Cardiac fibroblast (primary cell): ENCODE results near the gene SYT13.

Experiments
- DNase-seq, 2 donors: peaks; one replicate each; pipeline versions ENCODE4 v3.0.0 to v3.0.0-alpha.2; 2010; ENCODE audit warnings: low read depth in 2 of 2
- H3K4me3 ChIP-seq, 2 donors: replicated peaks in 1 of 2; 1 replicate in 1 of 2; 2 replicates in 1 of 2; pipeline ENCODE4 v1.5.1; 2011; ENCODE audit warnings: low read depth in 2 of 2, low read length in 2 of 2, mild to moderate bottlenecking in 2 of 2, moderate library complexity in 1 of 2
- CTCF ChIP-seq: IDR thresholded peaks from one replicate; pipeline ENCODE4 v1.5.1; 2011; ENCODE audit warnings: low read depth, mild to moderate bottlenecking, low read length, inconsistent platforms

The SYT13 gene

GRCh38 chr11:45205978-45206377 is 80.2 kb downstream of the SYT13 start:
- no peak for TF ChIP-seq CTCF
- no peak overlapping the region for H3K4me3 ChIP-seq
- DNase-seq, result no peak

DNA sequence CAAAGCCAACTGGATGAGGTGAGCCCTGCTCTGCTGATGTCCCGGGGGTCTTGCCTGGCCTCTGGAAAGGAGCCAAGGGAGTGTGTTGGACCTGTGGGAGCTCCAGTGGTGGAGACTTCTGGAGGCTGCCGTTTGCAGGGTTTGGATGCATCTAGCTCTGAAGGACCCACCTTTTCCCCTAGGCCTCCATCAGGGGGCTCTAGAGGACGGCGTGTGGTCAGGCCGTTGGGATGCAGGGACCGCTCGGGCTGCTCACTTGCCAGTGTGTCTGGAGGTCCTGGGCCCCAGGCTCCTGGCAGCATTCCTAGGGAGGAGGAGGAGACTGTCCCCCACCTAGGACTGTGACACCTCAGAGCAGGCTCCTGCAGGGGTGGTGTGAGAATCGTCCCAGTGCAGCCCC is 81.4 kb downstream of the SYT13 start:
- peak in 1 of 2 donors; percentile 14 for DNase-seq
- TF ChIP-seq CTCF, result peak; percentile 10
- no peak overlapping the region for H3K4me3 ChIP-seq

GRCh38 chr11:45193695-45194094 is 92.4 kb downstream of the SYT13 start:
- peak in 1 of 2 donors; percentile 52 for DNase-seq
- H3K4me3 ChIP-seq, result no peak overlapping the region
- no peak for TF ChIP-seq CTCF
